ENCODE results near the gene ALMS1. TPM values are rescaled to one million over a fixed set of nuclear protein-coding genes. Genes with fewer than 3 reads are reported as not detected.

Gene ALMS1
- total and polyA plus RNA-seq, 2 donors (not counting 3 experiments of a cell fraction or from before 2014, with no cell fraction given), result 5.7 to 15.4 TPM

DNA sequence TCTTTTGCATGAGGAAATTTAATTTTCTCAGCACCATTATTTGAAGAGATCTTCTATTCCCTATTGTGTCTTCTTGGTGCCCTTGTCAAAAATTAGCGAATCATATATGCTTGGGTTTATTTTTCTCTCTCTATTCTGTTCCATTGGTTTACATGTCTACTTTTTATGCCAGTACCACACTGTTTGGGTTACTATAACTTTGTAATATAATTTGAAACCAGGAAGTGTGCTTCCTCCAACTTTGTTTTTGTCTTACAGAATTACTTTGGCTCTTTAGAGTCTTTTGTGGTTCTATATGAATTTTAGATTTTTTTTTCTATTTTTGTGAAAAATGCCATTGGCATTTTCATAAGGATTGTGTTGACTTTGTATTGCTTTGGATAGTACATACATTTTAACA, 17.6 kb downstream of the ALMS1 start:
- dilution Hi-C loops (cut with MboI; ENCODE audit: extremely low pct_ligation_motif_present, low sequenced_read_pairs) (no loop called here), intact Hi-C loops (cut with micrococcal nuclease) (no loop called here)
- TF ChIP-seq JUN (IDR thresholded peaks at IDR 0.05; ENCODE audit: borderline replicate concordance, insufficient read depth, insufficient read length, low read depth) (no peak), GATA2 (IDR thresholded peaks at IDR 0.05; ENCODE audit: insufficient read depth, insufficient read length, low read depth, low read length) (no peak), MYC (IDR thresholded peaks at IDR 0.05; ENCODE audit: low read depth, low read length) (no peak), EZH2 (IDR thresholded peaks at IDR 0.05; ENCODE audit: borderline replicate concordance, low read depth, low read length, severe bottlenecking) (no peak), FOS (IDR thresholded peaks at IDR 0.05; ENCODE audit: borderline replicate concordance, insufficient read depth, low read length) (no peak), POLR2AphosphoS5 (IDR thresholded peaks at IDR 0.05; ENCODE audit: insufficient read depth, low read depth, low read length) (no peak)
- TF ChIP-seq, protein P1, sequence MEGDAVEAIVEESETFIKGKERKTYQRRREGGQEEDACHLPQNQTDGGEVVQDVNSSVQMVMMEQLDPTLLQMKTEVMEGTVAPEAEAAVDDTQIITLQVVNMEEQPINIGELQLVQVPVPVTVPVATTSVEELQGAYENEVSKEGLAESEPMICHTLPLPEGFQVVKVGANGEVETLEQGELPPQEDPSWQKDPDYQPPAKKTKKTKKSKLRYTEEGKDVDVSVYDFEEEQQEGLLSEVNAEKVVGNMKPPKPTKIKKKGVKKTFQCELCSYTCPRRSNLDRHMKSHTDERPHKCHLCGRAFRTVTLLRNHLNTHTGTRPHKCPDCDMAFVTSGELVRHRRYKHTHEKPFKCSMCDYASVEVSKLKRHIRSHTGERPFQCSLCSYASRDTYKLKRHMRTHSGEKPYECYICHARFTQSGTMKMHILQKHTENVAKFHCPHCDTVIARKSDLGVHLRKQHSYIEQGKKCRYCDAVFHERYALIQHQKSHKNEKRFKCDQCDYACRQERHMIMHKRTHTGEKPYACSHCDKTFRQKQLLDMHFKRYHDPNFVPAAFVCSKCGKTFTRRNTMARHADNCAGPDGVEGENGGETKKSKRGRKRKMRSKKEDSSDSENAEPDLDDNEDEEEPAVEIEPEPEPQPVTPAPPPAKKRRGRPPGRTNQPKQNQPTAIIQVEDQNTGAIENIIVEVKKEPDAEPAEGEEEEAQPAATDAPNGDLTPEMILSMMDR (IDR thresholded peaks at IDR 0.05; ENCODE audit: extremely low read depth in 1 of 2, insufficient read depth in 1 of 2, low read depth in 1 of 2, low read length in 2 of 2), result no peak
- H3K36me3 ChIP-seq (ENCODE audit: control insufficient read depth in 2 of 2, extremely low read depth in 1 of 2, insufficient read depth in 2 of 2, low read length in 2 of 2), result no peaks in the 10 kb centered on the region
- H3K4me3 ChIP-seq (replicated peaks in 1 of 3; ENCODE audit: insufficient read depth in 1 of 3, low read depth in 1 of 3, low read length in 3 of 3), result no peak overlapping the region
- no peaks in the 10 kb centered on the region for H3K27me3 ChIP-seq (ENCODE audit: control insufficient read depth in 2 of 2, insufficient read depth in 2 of 2, low read length in 2 of 2)
- BruUV-seq (replicated peaks), result no TSS peak
- FAIRE-seq (no peak), DNase-seq (ENCODE audit: low read depth, low spot score) (no peak)
- ChIA-PET POLR2A (no interaction called here), CTCF (no interaction called here)
- H4K20me1 ChIP-seq (replicated peaks; ENCODE audit: control insufficient read depth, extremely low read depth, insufficient read depth, low read length), result no peaks in the 10 kb centered on the region
- no peak overlapping the region for H2AFZ ChIP-seq (ENCODE audit: low read depth, low read length)
- no peaks in the 10 kb centered on the region for H3K79me2 ChIP-seq (ENCODE audit: control insufficient read depth, insufficient read depth, low read length)
- no peaks in the 10 kb centered on the region for H3K9me1 ChIP-seq (replicated peaks; ENCODE audit: control insufficient read depth, extremely low read depth, insufficient read depth, low read length)
- H3K9me3 ChIP-seq (replicated peaks; ENCODE audit: control insufficient read depth, insufficient read depth, low read length), result no peaks in the 10 kb centered on the region
- no peak overlapping the region for H3K9ac ChIP-seq (replicated peaks; ENCODE audit: extremely low read depth, insufficient read depth, low read length)
- no peak overlapping the region for H3K27ac ChIP-seq (ENCODE audit: insufficient read depth, low read depth, low read length)
- H3K4me2 ChIP-seq (ENCODE audit: insufficient read depth, low read length), result no peak overlapping the region
- H3K4me1 ChIP-seq (ENCODE audit: control insufficient read depth, extremely low read depth, insufficient read depth, low read length), result no peaks in the 10 kb centered on the region
